Astrocyte (in vitro differentiated cells and primary cell): Measurements from ENCODE around the gene RIPPLY2.

Experiments
- EZH2 ChIP-seq: IDR thresholded peaks from 2 replicates; pipeline ENCODE4 v1.6.1; 2012; ENCODE audit warnings: mild to moderate bottlenecking, low read length, inconsistent platforms; ENCODE audit not compliant: insufficient read depth
- TF ChIP-seq, protein P1 (sequence below): IDR thresholded peaks from 2 replicates; pipeline ENCODE4 v1.5.1; 2011; ENCODE audit warnings: low read depth, mild to moderate bottlenecking, inconsistent platforms, low read length, moderate library complexity; ENCODE audit not compliant: insufficient read depth

DNA sequence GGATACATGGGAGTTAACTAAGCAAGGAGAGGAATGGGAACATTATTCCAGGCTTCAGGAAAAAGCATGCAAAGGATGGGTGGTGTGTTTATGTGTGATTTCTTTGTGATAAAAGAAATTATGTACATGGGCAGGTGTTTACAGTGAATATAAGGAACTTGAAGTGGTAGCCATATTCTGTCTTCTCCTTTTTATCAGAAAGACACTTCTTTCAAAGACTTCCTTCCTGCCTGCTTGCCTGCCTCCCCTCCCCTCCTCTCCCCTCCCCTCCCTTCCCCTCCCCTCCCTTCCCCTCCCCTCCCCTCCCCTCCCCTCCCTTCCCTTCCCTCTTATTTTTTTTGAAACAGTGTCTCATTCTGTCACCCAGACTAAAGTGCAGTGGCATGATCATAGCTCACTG, 20.7 kb downstream of the RIPPLY2 start:
- TF ChIP-seq, protein P1, sequence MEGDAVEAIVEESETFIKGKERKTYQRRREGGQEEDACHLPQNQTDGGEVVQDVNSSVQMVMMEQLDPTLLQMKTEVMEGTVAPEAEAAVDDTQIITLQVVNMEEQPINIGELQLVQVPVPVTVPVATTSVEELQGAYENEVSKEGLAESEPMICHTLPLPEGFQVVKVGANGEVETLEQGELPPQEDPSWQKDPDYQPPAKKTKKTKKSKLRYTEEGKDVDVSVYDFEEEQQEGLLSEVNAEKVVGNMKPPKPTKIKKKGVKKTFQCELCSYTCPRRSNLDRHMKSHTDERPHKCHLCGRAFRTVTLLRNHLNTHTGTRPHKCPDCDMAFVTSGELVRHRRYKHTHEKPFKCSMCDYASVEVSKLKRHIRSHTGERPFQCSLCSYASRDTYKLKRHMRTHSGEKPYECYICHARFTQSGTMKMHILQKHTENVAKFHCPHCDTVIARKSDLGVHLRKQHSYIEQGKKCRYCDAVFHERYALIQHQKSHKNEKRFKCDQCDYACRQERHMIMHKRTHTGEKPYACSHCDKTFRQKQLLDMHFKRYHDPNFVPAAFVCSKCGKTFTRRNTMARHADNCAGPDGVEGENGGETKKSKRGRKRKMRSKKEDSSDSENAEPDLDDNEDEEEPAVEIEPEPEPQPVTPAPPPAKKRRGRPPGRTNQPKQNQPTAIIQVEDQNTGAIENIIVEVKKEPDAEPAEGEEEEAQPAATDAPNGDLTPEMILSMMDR = no peak
- TF ChIP-seq EZH2 = no peak
